ENCODE data around the gene PSKH1.

DNA sequence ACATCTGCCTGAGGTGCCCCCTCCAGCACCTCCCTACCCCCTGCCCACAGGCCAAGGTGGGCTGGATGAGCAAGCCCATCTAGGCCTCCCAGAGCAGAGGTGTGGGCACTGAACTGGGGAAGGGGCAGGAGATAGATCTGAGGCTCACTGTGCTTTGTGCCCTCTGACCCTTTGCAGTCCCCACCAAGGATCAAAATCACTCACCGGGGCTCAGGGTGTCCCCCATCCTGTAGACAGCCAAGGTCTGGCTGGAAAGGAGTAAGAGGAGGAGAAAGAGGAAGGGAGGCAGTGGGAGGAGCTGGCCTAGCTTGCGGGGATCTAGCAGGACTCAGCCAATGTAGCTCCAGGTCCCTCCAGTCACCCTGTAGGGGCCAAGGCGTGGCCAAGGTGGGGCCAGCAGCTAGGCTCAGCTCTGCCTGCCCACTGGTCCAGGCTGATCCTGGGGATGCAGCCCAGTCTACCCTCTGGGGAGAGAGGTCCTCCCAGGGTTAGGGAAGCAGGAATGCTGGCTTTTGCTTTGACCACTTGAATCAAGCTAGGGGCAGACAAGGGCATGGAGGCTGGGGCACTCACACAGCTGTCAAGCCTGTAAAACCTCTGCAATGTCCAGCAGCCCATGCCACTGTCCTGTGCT lies 73.6 kb downstream of the PSKH1 start:
- TF ChIP-seq EP300 (IDR thresholded peaks at IDR 0.05): no peak
- TF ChIP-seq, protein P1, sequence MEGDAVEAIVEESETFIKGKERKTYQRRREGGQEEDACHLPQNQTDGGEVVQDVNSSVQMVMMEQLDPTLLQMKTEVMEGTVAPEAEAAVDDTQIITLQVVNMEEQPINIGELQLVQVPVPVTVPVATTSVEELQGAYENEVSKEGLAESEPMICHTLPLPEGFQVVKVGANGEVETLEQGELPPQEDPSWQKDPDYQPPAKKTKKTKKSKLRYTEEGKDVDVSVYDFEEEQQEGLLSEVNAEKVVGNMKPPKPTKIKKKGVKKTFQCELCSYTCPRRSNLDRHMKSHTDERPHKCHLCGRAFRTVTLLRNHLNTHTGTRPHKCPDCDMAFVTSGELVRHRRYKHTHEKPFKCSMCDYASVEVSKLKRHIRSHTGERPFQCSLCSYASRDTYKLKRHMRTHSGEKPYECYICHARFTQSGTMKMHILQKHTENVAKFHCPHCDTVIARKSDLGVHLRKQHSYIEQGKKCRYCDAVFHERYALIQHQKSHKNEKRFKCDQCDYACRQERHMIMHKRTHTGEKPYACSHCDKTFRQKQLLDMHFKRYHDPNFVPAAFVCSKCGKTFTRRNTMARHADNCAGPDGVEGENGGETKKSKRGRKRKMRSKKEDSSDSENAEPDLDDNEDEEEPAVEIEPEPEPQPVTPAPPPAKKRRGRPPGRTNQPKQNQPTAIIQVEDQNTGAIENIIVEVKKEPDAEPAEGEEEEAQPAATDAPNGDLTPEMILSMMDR (IDR thresholded peaks at IDR 0.05): no peak
